GM06990 (cell line): Measurements from ENCODE around the gene DNAJB1.

Experiments used
- DNase-seq: peaks from one replicate; pipeline ENCODE4 v3.0.0-alpha.2; 2011; ENCODE audit not compliant: insufficient read length; ENCODE audit errors: extremely low read depth
- H3K27me3 ChIP-seq: replicated peaks from 2 replicates; pipeline ENCODE4 v1.6.0; 2011; ENCODE audit warnings: low read length; ENCODE audit not compliant: control insufficient read depth, insufficient read depth
- H3K36me3 ChIP-seq: 2 replicates; pipeline ENCODE4 v1.5.1; 2011; ENCODE audit warnings: low read length; ENCODE audit not compliant: control insufficient read depth, insufficient read depth
- H3K4me3 ChIP-seq: replicated peaks from 2 replicates; pipeline ENCODE4 v1.5.1; 2011; ENCODE audit warnings: low read depth, mild to moderate bottlenecking, control low read depth, low read length
- TF ChIP-seq, protein P1 (sequence below): IDR thresholded peaks from 2 replicates; pipeline ENCODE4 v1.5.1; 2011; ENCODE audit warnings: low read length, control low read depth, mild to moderate bottlenecking, inconsistent platforms; ENCODE audit not compliant: insufficient read depth, poor library complexity, severe bottlenecking

DNAJB1 gene

DNA sequence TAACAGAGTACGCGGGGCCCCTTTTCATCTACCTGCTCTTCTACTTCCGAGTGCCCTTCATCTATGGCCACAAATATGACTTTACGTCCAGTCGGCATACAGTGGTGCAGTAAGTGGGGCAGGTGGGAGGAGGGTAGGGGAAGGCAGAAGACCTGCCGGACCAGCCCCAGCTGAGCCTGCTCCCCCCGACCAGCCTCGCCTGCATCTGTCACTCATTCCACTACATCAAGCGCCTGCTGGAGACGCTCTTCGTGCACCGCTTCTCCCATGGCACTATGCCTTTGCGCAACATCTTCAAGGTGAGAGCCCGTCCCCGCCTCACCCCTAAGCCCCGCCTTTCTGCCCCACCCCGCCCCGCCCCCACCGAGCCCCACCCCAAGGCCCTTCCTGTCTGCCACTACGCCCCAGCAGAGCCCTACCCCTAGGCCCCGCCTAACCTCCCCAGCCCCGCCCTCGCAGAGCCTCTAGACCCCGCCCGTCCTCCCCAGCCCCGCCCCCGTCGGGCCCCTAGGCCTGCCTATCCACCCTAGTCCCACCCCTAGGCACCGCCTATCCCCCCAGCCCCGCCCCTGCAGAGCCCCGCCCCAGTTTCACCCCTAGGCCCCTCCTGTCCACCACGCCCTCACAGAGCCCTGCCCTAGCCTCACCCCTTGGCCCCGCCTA lies 45.9 kb upstream of the DNAJB1 start:
- TF ChIP-seq, protein P1, sequence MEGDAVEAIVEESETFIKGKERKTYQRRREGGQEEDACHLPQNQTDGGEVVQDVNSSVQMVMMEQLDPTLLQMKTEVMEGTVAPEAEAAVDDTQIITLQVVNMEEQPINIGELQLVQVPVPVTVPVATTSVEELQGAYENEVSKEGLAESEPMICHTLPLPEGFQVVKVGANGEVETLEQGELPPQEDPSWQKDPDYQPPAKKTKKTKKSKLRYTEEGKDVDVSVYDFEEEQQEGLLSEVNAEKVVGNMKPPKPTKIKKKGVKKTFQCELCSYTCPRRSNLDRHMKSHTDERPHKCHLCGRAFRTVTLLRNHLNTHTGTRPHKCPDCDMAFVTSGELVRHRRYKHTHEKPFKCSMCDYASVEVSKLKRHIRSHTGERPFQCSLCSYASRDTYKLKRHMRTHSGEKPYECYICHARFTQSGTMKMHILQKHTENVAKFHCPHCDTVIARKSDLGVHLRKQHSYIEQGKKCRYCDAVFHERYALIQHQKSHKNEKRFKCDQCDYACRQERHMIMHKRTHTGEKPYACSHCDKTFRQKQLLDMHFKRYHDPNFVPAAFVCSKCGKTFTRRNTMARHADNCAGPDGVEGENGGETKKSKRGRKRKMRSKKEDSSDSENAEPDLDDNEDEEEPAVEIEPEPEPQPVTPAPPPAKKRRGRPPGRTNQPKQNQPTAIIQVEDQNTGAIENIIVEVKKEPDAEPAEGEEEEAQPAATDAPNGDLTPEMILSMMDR, result no peak
- peak; percentile 76 for DNase-seq
- no peak overlapping the region for H3K4me3 ChIP-seq
- H3K27me3 ChIP-seq, result no peaks in the 10 kb centered on the region
- peaks cover 9% of the 10 kb centered on the region for H3K36me3 ChIP-seq

GRCh38 chr19:14563590-14563926 lies 45.4 kb upstream of the DNAJB1 start:
- H3K27me3 ChIP-seq, result no peaks in the 10 kb centered on the region
- no peak for DNase-seq
- peaks cover 9% of the 10 kb centered on the region for H3K36me3 ChIP-seq
- TF ChIP-seq, protein P1, result no peak
- H3K4me3 ChIP-seq, result no peak overlapping the region

DNA sequence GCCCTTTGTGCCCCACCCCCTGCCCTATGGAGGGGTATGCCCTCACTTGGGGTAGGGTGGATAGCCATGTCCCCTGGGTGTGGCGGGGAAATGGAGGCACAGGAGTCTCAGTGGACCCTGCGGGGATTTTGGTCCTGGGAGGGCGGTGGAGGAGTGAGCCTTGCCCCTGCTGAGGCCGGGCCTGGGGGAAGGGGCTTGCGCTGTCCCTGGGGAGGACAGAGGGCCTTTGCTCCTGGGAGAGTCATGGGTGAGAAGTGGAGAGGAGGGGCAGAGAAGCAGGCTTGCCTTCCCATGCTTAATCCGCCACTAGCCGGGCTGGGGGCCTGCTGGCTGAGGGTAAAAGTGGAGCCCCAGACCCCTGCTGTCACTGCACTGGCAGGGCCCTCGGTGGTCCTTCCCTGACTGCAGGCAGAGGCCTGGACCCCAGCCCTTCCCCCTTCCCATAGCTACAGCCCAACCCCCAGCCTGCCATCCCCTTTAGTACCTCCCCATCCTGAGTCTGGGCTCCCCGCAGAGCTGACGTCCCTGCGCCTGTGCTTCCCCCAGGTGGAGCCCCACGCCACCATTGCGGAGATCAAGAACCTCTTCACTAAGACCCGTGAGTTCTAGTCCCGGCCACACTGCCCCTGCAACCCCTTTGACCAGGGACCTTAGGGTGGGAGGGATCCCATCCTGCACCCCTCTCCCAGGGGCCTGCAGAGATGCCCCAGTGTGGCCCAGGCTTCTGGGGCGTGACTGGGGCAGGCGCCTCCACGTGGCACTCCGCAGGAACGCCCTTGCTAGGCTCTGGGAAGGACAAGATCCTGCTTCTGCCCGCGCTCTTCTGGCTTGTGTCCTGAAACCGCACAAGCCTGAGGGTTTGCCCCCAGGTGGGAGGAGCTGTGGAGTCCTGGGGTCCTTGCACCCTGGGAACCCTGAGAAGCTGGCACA lies 44.7 kb upstream of the DNAJB1 start:
- no peak for DNase-seq
- Histone ChIP-seq H3K4me3 (no peak overlapping the region), H3K36me3 (peaks cover 9% of the 10 kb centered on the region), H3K27me3 (no peaks in the 10 kb centered on the region)
- TF ChIP-seq, protein P1, result no peak

DNA sequence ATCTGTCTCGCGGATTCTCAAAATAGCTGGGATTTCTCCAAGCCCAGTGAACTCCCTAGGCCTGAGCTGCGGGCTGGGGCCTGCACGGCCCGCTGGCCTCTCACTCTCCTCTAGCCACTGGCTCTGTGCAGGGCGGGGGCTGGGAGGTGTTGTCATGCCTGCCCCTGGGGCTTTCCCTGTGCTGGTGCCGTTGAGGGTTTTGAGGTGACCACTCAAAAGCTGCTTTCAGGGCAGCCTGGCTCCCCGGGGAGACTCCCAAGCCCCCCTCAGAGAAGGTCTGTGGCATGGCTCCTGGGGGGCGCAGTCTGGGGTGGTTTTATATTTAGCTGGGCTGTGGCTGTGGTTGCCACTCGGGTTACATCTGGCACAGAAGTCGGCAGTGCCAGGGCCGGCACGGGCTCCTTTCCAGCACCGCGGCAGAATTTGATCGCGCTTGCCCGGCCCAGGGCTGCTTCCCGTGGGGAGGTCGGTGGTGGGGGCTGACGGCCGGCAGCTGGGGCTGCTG lies 43.7 kb upstream of the DNAJB1 start:
- peak; percentile 55 for DNase-seq
- Histone ChIP-seq H3K27me3 (no peaks in the 10 kb centered on the region), H3K4me3 (no peak overlapping the region), H3K36me3 (peaks cover 5% of the 10 kb centered on the region)
- TF ChIP-seq, protein P1, result no peak

- Histone ChIP-seq H3K4me3 (no peak overlapping the region), H3K36me3 (peaks cover 4% of the 10 kb centered on the region), H3K27me3 (no peaks in the 10 kb centered on the region)
- TF ChIP-seq, protein P1, result no peak
- DNase-seq, result no peak
These were observed 43.1 kb upstream of the DNAJB1 start for GRCh38 chr19:14561249-14561648.
